Hindlimb muscle (tissue), 1 donor: ENCODE results near the gene ZNF630. TPM values are rescaled to one million over a fixed set of nuclear protein-coding genes. Genes with fewer than 3 reads are reported as not detected.
"Not testable (repeated sequence)": the region's sequence is repeated elsewhere in the genome, so short reads cannot be mapped to it uniquely, and the experiment has no call there.

ENCODE experiments used
- DNase-seq: peaks from one replicate; pipeline ENCODE4 v3.0.0-alpha.2; 2013
- polyA plus RNA-seq: library from polyadenylated mRNA; unstranded; fragments of 120-200 nt; gene quantifications from one replicate; pipeline ENCODE4 v1.2.1, GENCODE V29; 2013; ENCODE audit not compliant: insufficient read length

ZNF630 gene
- polyA plus RNA-seq, 1 donor: 2.4 TPM

DNA sequence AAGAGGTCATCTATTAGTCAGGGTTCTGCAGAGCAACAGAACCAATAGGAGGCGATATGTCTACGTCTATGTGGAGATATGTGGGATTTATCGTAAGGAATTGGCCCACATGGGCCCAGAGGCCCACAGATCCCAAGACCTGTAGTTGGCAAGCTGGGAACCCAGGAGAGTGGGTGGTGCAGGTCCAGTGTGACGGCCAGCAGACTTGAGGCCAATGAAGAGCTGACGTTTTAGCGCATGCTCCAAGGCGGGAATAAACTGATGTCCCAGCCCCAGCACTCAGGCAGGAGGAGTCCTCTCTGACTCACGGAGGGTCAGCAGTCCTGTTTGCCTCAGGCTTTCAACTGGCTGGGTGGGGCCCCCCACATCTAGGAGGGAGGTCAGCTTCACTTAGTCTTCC, 43.3 kb downstream of the ZNF630 start:
- DNase-seq: no peak

DNA sequence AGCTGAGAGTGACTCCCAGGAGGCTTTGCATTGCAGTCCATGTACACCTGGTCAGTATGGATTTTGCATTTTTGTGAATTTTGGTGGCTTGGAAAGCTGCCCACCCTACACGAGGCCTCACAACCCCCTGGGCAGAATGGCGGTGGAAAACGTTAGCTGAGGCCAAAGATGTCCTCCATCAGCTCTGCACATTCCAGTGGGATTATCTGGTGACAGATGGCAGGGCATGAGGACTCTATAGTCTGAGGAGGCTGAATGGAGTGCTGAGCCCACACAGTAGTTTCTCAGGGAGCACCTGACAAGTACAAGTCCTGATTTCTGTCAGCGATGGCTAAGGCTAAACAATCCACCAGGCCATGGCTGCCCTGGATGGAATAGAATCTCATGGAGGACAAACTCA, 43.9 kb downstream of the ZNF630 start:
- not testable (repeated sequence) for DNase-seq

GRCh38 chrX:48025561-48025960, 45.9 kb downstream of the ZNF630 start:
- DNase-seq: peak; percentile 53

DNA sequence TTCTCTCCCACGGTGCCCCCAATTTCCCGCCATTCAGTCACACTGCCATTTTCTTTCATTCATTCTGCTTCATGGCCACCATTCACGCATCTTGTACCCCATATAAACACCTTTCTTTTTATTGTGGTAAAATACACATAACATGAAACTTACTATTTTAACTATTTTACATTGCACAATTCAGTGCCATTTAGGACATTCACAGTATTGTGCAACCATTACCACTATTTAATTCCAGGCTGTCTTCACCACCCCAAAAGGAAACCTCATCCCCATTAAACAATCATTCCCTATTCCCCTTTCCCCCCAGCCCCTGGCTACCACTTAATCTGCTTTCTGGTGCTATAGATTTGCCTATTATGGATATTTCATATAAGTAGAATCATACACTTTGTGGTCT, 48.7 kb downstream of the ZNF630 start:
- no peak for DNase-seq

GRCh38 chrX:48022100-48022499, 49.3 kb downstream of the ZNF630 start:
- DNase-seq: no peak

DNA sequence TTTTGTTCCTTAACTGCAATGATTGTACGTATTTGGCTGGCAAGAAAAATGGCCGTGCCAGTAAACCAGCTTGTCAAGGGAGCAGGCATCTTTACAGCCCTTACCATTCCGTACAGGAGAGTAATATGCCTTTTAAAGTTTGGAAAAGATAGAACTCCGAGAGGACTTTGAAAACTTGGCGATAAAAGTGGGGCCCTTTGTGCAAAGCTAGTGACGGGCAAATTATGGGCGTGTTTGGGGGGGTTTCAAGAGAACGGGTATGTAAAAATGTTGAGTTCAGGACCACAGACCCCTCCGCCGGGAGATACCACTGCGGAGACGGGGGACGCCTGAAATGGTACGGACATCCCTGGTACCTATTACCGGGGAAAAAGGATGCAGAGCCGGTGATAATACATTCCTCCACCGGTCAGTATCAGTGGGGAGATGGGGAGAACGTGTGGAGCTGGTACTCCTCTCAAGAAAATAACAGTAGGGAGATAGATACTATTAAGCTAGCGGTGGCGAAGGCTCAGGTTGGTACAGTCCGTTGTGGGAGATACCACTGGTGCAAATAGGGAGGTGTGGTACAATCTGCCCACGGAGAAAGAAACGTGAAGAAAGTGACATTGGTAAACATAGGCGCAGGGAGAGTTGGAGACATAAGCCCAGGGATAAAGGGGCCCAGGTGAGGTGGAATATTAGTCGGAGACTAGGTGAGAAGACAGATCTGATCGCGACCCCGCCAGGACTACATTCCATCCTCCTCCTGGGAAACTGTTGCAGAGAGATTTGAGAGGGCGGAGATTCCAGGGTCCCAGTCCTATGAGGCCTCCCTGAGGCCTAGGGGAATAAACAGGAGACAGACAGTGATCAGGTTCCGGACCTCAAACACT, 50.2 kb downstream of the ZNF630 start:
- peak; percentile 79 for DNase-seq

GRCh38 chrX:48020472-48020871, 51.0 kb downstream of the ZNF630 start:
- DNase-seq: not testable (repeated sequence)

DNA sequence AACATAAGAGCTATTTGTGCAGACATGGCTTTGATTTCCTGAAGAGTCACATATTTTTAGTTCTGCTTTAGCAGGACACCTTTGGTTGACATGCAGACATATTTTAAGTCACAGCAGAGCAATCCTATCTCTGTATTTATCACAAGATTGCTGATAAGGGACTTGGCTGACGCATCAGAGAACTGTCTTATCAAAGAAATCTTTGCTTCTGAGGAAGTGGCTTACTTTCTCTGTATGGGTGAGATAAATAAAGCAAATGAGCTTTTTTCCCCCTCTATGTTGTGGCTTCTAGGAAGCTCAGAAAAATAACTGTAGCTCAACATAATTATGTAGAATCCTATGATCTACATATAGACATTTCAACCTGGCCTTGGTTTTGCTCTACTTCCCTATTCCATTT, 51.5 kb downstream of the ZNF630 start:
- not testable (repeated sequence) for DNase-seq

DNA sequence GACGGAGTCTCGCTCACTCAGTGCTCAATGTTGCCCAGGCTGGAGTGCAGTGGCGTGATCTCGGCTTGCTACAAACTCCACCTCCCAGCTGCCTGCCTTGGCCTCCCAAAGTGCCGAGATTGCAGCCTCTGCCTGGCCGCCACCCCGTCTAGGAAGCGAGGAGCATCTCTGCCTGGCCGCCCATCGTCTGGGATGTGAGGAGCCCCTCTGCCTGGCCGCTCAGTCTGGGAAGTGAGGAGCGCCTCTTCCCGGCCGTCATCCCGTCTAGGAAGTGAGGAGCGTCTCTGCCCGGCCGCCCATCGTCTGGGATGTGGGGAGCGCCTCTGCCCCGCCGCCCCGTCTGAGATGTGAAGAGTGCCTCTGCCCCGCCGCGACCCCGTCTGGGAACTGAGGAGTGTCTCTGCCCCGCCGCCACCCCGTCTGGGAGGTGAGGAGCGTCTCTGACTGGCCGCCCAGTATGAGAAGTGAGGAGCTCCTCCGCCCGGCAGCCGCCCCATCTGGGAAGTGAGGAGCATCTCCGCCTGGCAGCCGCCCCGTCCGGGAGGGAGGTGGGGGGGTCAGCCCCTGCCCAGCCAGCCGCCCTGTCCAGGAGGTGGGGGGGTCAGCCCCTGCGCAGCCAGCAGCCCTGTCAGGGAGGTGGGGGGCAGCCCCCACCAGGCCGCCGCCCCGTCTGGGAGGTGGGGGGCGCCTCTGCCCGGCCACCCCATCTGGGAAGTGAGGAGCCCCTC, 54.7 kb downstream of the ZNF630 start:
- not testable (repeated sequence) for DNase-seq

DNA sequence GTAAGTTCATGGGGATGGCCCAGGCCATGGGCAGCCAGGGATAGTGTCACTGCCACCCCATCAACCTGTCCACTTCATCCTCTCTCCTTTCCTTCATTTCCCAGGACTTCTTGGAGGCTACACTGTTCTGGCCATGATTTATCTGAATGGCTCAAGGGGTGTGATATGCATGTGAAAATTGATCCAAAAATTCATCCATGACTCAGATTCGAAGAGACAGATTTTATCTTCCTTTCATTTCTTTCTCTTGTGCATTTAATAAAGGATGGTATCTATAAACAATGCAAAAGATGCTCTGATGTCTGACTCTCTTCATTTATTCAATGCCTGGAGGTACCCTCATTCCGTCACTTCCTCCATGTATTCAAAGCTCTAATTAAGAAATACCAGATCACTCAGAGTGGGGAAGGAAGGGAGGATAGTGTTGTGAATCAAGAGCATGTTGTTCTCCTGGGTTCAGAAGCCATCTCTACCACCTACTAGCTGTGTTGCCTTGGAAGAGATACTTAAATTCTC, 61.9 kb downstream of the ZNF630 start:
- DNase-seq: not testable (repeated sequence)

Other genes starting within 250 kb of the ZNF630 start
- 3.8 TPM for gene ZNF81, start 234.7 kb downstream of the ZNF630 start, polyA plus RNA-seq
- gene ZNF182, start 67.7 kb downstream of the ZNF630 start, polyA plus RNA-seq: 5.3 TPM
- gene SPACA5, start 64.7 kb downstream of the ZNF630 start, polyA plus RNA-seq: not detected
- not detected for gene SPACA5B, start 59.0 kb upstream of the ZNF630 start, polyA plus RNA-seq
- gene SSX5, start 125.2 kb upstream of the ZNF630 start, polyA plus RNA-seq: not detected
- not detected for gene SSX1, start 183.8 kb upstream of the ZNF630 start, polyA plus RNA-seq